ENCODE results near the gene CMTM4.
"Not testable (repeated sequence)": the region's sequence is repeated elsewhere in the genome, so short reads cannot be mapped to it uniquely, and the experiment has no call there.

CMTM4 gene

GRCh38 chr16:66629856-66630255 lies 66.7 kb downstream of the CMTM4 start:
- H3K4me3 ChIP-seq (replicated peaks; ENCODE audit: low read depth, low read length): no peak overlapping the region
- no peak for TF ChIP-seq CTCF (IDR thresholded peaks at IDR 0.05; ENCODE audit: insufficient read depth, low read length, poor library complexity, severe bottlenecking)
- H3K27me3 ChIP-seq (replicated peaks; ENCODE audit: control insufficient read depth, insufficient read depth, low read length): no peaks in the 10 kb centered on the region
- no peaks in the 10 kb centered on the region for H3K36me3 ChIP-seq (ENCODE audit: control insufficient read depth, insufficient read depth, low read length)
- DNase-seq (ENCODE audit: extremely low read depth, insufficient read length): no peak

GRCh38 chr16:66627611-66628378 lies 68.7 kb downstream of the CMTM4 start:
- H3K4me3 ChIP-seq (replicated peaks; ENCODE audit: low read depth, low read length); H3K27me3 ChIP-seq (replicated peaks; ENCODE audit: control insufficient read depth, insufficient read depth, low read length); DNase-seq (ENCODE audit: extremely low read depth, insufficient read length); H3K36me3 ChIP-seq (ENCODE audit: control insufficient read depth, insufficient read depth, low read length): not testable (repeated sequence)

GRCh38 chr16:66623755-66624154 lies 72.8 kb downstream of the CMTM4 start:
- no peak for TF ChIP-seq CTCF (IDR thresholded peaks at IDR 0.05; ENCODE audit: insufficient read depth, low read length, poor library complexity, severe bottlenecking)
- no peaks in the 10 kb centered on the region; the same call in none of the 2 replicates for H3K27me3 ChIP-seq (replicated peaks; ENCODE audit: control insufficient read depth, insufficient read depth, low read length)
- H3K36me3 ChIP-seq (ENCODE audit: control insufficient read depth, insufficient read depth, low read length): no peaks in the 10 kb centered on the region
- no peak for DNase-seq (ENCODE audit: extremely low read depth, insufficient read length)
- H3K4me3 ChIP-seq (replicated peaks; ENCODE audit: low read depth, low read length): no peak overlapping the region

- no peaks in the 10 kb centered on the region; the same call in none of the 2 replicates for H3K27me3 ChIP-seq (replicated peaks; ENCODE audit: control insufficient read depth, insufficient read depth, low read length)
- TF ChIP-seq CTCF (IDR thresholded peaks at IDR 0.05; ENCODE audit: insufficient read depth, low read length, poor library complexity, severe bottlenecking): no peak
- no peak overlapping the region for H3K4me3 ChIP-seq (replicated peaks; ENCODE audit: low read depth, low read length)
- H3K36me3 ChIP-seq (ENCODE audit: control insufficient read depth, insufficient read depth, low read length): no peaks in the 10 kb centered on the region
- no peak for DNase-seq (ENCODE audit: extremely low read depth, insufficient read length)
Measured at GRCh38 chr16:66622863-66623262, 73.7 kb downstream of the CMTM4 start.

GRCh38 chr16:66621973-66622372 lies 74.6 kb downstream of the CMTM4 start:
- DNase-seq (ENCODE audit: extremely low read depth, insufficient read length): no peak
- Histone ChIP-seq H3K4me3 (replicated peaks; ENCODE audit: low read depth, low read length) (no peak overlapping the region), H3K27me3 (replicated peaks; ENCODE audit: control insufficient read depth, insufficient read depth, low read length) (no peaks in the 10 kb centered on the region; the same call in none of the 2 replicates), H3K36me3 (ENCODE audit: control insufficient read depth, insufficient read depth, low read length) (no peaks in the 10 kb centered on the region)
- no peak for TF ChIP-seq CTCF (IDR thresholded peaks at IDR 0.05; ENCODE audit: insufficient read depth, low read length, poor library complexity, severe bottlenecking)

GRCh38 chr16:66620429-66620795 lies 76.1 kb downstream of the CMTM4 start:
- TF ChIP-seq CTCF (IDR thresholded peaks at IDR 0.05; ENCODE audit: insufficient read depth, low read length, poor library complexity, severe bottlenecking): no peak
- H3K36me3 ChIP-seq (ENCODE audit: control insufficient read depth, insufficient read depth, low read length): no peaks in the 10 kb centered on the region
- H3K4me3 ChIP-seq (replicated peaks; ENCODE audit: low read depth, low read length): no peak overlapping the region
- no peak for DNase-seq (ENCODE audit: extremely low read depth, insufficient read length)
- no peaks in the 10 kb centered on the region; the same call in none of the 2 replicates for H3K27me3 ChIP-seq (replicated peaks; ENCODE audit: control insufficient read depth, insufficient read depth, low read length)

Measured in GM06990 (cell line).